GM12865 (cell line): ENCODE measurements around the gene DKK1.

Source experiments
- DNase-seq: peaks from one replicate; pipeline ENCODE4 v3.0.0; 2010; ENCODE audit warnings: low read depth
- H3K4me3 ChIP-seq: 2 replicates; pipeline ENCODE4 v1.5.1; 2011; ENCODE audit warnings: mild to moderate bottlenecking, low read depth, low read length, control low read depth
- TF ChIP-seq, protein P1 (sequence below): IDR thresholded peaks from 2 replicates; pipeline ENCODE4 v1.5.1; 2011; ENCODE audit warnings: low read length, control low read depth, low read depth, inconsistent platforms; ENCODE audit not compliant: insufficient read depth; ENCODE audit errors: missing control alignments

The DKK1 gene

DNA sequence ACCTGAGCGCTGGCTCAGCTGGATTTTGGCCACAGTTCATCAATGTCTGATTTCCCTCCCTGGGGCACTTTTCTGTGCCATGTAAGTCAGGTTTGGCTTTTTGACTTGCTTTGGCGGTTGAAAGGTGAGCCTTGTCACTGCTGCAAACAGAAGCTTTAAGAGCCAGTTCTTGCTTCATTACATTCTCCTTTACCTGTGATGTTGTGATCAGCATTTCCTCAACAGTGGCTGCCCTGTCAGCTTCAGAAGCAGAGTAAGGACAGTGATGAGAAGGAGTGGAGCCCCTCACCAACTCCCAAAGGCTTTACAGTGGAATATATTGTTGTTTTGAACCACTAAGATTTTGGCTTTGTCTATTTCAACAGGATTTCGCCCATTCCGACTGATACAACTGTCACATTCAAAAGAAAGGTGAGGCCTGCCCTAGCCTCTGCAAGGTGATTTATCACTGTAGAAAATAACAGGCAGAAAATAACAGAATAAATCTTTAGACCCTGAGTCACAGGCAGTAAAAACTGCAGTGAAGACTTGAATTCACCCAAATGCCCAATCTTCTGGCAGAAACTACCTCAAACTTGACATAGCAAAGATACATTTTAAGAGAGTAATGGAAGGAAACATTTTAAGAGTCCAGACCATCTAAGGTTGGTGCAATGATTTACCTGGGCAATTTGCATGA is 13.3 kb upstream of the DKK1 start:
- H3K4me3 ChIP-seq = no peak overlapping the region
- DNase-seq = no peak
- TF ChIP-seq, protein P1, sequence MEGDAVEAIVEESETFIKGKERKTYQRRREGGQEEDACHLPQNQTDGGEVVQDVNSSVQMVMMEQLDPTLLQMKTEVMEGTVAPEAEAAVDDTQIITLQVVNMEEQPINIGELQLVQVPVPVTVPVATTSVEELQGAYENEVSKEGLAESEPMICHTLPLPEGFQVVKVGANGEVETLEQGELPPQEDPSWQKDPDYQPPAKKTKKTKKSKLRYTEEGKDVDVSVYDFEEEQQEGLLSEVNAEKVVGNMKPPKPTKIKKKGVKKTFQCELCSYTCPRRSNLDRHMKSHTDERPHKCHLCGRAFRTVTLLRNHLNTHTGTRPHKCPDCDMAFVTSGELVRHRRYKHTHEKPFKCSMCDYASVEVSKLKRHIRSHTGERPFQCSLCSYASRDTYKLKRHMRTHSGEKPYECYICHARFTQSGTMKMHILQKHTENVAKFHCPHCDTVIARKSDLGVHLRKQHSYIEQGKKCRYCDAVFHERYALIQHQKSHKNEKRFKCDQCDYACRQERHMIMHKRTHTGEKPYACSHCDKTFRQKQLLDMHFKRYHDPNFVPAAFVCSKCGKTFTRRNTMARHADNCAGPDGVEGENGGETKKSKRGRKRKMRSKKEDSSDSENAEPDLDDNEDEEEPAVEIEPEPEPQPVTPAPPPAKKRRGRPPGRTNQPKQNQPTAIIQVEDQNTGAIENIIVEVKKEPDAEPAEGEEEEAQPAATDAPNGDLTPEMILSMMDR = no peak

- TF ChIP-seq, protein P1 = peak; percentile 46
- H3K4me3 ChIP-seq = peak overlapping the region; percentile 22; the same call in 1 of the 2 replicates
- peak; percentile 69 for DNase-seq
Observed at GRCh38 chr10:52308251-52309031, 5.6 kb upstream of the DKK1 start.

DNA sequence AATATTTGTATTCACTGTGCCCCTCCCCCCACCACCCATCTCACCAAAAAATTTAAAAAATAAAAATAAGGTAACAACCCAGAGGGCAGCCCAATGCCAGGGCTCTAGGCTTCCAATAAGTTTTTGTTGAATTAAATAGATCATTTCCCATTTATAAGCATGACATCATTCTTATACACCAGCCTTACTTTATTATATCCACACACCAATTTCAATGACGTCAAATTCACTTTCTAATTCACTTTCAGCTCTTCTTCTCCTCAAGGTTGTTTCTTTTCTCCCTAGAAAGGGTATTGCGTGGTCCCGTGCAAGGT is 1.2 kb upstream of the DKK1 start:
- TF ChIP-seq, protein P1 = no peak
- H3K4me3 ChIP-seq = no peak overlapping the region

GRCh38 chr10:52313256-52313932 is 687 bp upstream of the DKK1 start:
- DNase-seq = no peak
- TF ChIP-seq, protein P1 = no peak
- no peak overlapping the region for H3K4me3 ChIP-seq

More for the DNA sequence above, 1.2 kb upstream of the DKK1 start:
- DNase-seq = no peak

DNA sequence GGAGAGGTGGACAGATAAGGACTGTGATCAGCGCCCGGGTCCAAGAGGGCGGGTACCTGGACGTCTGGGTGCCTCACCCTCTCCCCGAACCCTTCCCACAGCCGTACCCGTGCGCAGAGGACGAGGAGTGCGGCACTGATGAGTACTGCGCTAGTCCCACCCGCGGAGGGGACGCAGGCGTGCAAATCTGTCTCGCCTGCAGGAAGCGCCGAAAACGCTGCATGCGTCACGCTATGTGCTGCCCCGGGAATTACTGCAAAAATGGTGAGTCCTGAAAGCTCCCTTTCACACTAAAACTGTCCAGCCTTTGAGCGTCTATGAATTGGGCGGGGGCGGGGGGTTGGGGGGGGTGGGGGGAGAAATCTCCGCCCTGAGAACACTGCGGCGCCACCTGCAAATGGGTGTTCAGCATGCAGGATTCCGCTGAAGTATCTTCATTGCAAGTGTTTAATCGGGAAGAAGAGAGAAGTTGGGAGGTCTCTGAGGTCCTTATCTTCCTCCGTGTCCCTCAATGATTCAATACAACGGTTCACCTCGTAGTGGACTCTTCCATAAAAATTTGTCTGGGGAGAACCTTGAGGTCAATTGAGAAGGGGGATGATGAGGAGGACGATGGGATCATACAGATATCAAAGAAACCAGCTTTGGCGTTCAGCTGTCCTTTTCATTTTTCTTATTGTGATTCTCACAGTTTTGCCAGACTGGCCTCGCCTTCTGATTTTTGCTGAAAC is 906 bp downstream of the DKK1 start:
- no peak overlapping the region for H3K4me3 ChIP-seq
- DNase-seq = no peak

DNA sequence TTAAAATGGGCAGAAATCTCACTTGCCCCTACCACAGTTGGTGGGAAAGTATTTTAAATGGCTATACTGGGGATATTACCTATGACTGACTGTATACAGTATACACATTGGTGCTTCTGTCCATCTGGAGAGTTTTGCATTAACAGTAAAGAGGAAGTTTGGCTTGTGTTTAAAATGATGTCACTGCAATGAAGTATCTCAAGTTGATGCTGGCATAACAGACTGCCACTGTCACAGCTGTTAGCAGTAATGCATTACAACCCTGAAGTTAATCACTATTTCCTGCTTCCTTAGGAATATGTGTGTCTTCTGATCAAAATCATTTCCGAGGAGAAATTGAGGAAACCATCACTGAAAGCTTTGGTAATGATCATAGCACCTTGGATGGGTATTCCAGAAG is 1.9 kb downstream of the DKK1 start:
- H3K4me3 ChIP-seq = no peak overlapping the region
- DNase-seq = no peak
- TF ChIP-seq, protein P1 = no peak

More for the DNA sequence above, 906 bp downstream of the DKK1 start:
- TF ChIP-seq, protein P1 = no peak
